HUES64 (cell line): ENCODE measurements around the gene ZNF740. TPM values are rescaled to one million over a fixed set of nuclear protein-coding genes. Genes with fewer than 3 reads are reported as not detected.
A peak's percentile ranks its signal among the peaks of the same experiment; 100 is the strongest.

Source experiments
- H3K27ac ChIP-seq: 2 replicates; pipeline ENCODE4 v1.7.0; 2013; ENCODE audit warnings: low read depth, low read length, inconsistent platforms
- H3K27me3 ChIP-seq: 2 replicates; pipeline ENCODE4 v1.6.1; 2013; ENCODE audit warnings: mild to moderate bottlenecking, low read length; ENCODE audit not compliant: insufficient read depth
- H3K36me3 ChIP-seq: 2 replicates; pipeline ENCODE4 v1.6.1; 2013; ENCODE audit warnings: mild to moderate bottlenecking, low read length; ENCODE audit not compliant: insufficient read depth
- H3K4me1 ChIP-seq: 2 replicates; pipeline ENCODE4 v1.6.1; 2013; ENCODE audit warnings: mild to moderate bottlenecking, low read length, moderate library complexity; ENCODE audit not compliant: insufficient read depth
- H3K4me3 ChIP-seq: 2 replicates; pipeline ENCODE4 v1.5.1; 2013; ENCODE audit warnings: mild to moderate bottlenecking, low read length, moderate library complexity
- H3K9ac ChIP-seq: 2 replicates; pipeline ENCODE4 v1.6.1; 2013; ENCODE audit warnings: mild to moderate bottlenecking, low read depth, low read length
- H3K9me3 ChIP-seq: 2 replicates; pipeline ENCODE4 v1.6.1; 2013; ENCODE audit warnings: low read depth, low read length; ENCODE audit not compliant: insufficient read depth
- WGBS: fragments of 150-250, 120-280 bp; methylation state at CpG from one replicate; pipeline ENCODE4 v1.1.7; 2013; ENCODE audit warnings: missing lambda C conversion rate; 5-methylcytosine and 5-hydroxymethylcytosine counted together
- polyA plus RNA-seq, 2 experiments: library from polyadenylated mRNA; stranded (reverse); fragments of 50-300 nt; gene quantifications; one replicate each; pipeline ENCODE4 v1.2.3, GENCODE V29; 2013

ZNF740 gene, protein sequence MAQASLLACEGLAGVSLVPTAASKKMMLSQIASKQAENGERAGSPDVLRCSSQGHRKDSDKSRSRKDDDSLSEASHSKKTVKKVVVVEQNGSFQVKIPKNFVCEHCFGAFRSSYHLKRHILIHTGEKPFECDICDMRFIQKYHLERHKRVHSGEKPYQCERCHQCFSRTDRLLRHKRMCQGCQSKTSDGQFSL
- 15.2 TPM for polyA plus RNA-seq (2013, experiment 1 of 2)
- 16.5 TPM for polyA plus RNA-seq (2013, experiment 2 of 2)

DNA sequence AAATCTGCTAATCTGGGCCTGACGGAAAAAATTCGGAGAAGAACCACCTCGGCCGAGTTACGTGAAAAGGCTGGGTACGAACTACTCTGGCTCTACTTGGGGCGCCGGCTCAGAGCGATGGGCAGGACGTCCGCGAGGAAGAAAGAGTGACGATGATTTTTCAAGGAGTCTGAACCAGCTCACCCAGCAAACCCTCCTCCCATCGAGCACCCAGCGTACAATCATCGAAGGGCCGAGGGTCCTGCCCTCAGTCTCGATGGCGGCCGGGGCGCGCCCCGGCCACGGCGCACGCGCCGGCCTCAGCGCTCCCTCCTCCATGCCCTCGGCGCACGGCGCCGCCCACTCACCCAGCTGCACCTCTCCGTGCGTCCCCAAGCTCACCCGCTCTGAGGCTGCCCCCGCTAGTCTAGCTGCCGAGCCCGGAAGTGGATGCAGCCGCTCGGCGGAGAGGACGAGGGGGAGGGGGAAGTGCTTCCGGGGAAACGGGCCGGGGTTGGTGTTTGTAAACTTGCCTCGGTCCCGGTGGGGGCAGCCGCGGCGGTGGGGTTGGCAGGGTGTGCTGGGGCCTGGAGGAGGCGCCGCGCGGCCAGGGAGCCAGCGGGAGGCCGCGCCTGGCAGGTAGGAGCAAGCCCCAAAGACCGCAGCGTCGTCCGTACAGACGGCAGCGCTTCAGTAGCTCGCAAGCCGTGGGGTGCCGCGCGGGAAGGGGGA, at the start of gene ZNF740, which contains the start of gene CSAD:
TSS of gene ZNF740 (plus strand) at position 503 of the 711 bp plus-strand sequence. CDS start 1,262 bp downstream, outside the sequence.
TSS of gene CSAD (minus strand) at position 706 of the 711 bp plus-strand sequence. CDS start 7,455 bp downstream, outside the sequence.
- Histone ChIP-seq H3K27ac (peak within 1 kb of the TSS; percentile 98), H3K27me3 (peaks cover 43% of the 10 kb centered on the region), H3K9me3 (no peaks in the 10 kb centered on the region), H3K36me3 (peaks cover 35% of the 10 kb centered on the region), H3K4me3 (peak within 1 kb of the TSS; percentile 89), H3K9ac (peak within 1 kb of the TSS; percentile 92), H3K4me1 (peaks cover 16% of the 10 kb centered on the region)
- under 1% methylated on average over 70 of the region's 70 CpGs for WGBS

DNA sequence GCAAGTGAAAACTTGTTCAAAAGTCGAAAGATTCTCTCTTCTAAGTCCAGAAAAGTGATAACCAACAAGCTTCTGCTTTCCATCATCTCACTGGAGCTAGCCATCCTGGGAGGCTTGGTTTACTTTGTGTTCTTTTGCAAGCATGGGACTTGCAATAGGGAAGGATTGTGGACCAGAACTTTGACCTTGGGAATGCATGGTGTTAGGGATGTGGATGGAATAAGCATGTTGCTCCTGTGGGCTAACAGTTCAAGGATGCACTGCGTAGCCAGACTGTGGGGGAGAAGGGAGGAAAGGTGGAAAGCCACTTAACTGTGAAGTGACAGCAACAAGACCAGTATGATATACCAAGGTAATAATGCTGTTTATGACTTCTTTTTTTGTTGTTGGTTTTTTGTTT, 48.7 kb upstream of the ZNF740 start:
- WGBS = 94% methylated on average over 2 of the region's 2 CpGs

DNA sequence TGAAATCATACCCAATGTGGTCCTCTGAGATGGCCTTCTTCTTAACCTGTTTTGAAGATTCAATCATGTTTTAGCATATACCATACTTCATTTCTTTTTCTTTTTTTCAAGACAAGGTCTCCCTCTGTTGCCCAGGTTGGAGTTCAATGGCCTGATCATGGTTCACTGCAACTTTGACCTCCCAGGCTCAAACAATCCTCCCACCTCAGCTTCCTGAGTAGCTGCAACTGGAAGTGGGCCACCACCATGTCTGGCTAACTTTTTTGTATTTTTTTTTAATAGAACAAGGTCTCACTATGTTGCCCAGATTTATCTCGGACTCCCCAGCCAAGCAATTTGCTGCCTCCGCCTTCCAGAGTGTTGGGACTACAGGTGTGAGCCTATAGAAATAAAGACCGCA, 46.8 kb upstream of the ZNF740 start:
- WGBS = 99% methylated on average over 3 of the region's 3 CpGs
- Histone ChIP-seq H3K36me3 (no peaks in the 10 kb centered on the region), H3K4me1 (no peaks in the 10 kb centered on the region)

More for the DNA sequence above, 48.7 kb upstream of the ZNF740 start:
- H3K4me3 ChIP-seq = no peak overlapping the region
- H3K27ac ChIP-seq = no peak overlapping the region
- H3K9me3 ChIP-seq = no peaks in the 10 kb centered on the region; the same call in 1 of the 2 replicates
- no peaks in the 10 kb centered on the region for H3K36me3 ChIP-seq
- no peaks in the 10 kb centered on the region for H3K4me1 ChIP-seq
- peaks cover 11% of the 10 kb centered on the region for H3K27me3 ChIP-seq
- no peak overlapping the region for H3K9ac ChIP-seq

DNA sequence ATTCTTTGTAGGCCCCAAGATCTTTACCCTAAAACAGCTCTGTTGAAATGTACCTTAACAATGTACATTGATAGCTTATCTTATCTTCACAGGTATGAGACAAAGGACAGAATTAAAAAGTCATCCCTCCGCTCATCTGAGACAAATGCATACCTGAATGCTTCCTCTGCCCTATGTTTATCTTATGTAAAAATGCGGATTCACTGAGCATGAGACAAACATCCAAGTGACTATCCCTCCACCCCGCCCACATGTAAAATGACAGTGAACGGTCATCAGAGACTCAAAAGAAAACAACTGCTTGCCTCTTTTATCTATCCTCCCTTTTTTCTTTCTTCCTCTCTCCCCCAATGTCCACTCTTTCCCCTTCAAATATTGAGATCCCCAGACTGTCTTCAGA, 37.2 kb upstream of the ZNF740 start:
- 76% methylated on average over 4 of the region's 4 CpGs for WGBS
- H3K36me3 ChIP-seq = no peaks in the 10 kb centered on the region
- H3K27ac ChIP-seq = no peak overlapping the region
- H3K9me3 ChIP-seq = peaks cover 16% of the 10 kb centered on the region
- H3K4me3 ChIP-seq = no peak overlapping the region
- no peaks in the 10 kb centered on the region for H3K4me1 ChIP-seq
- no peaks in the 10 kb centered on the region for H3K27me3 ChIP-seq
- H3K9ac ChIP-seq = no peak overlapping the region

More for the DNA sequence above, 46.8 kb upstream of the ZNF740 start:
- no peak overlapping the region for H3K27ac ChIP-seq
- H3K9ac ChIP-seq = no peak overlapping the region
- no peak overlapping the region for H3K4me3 ChIP-seq
- peaks cover 3% of the 10 kb centered on the region for H3K27me3 ChIP-seq
- H3K9me3 ChIP-seq = peaks cover 3% of the 10 kb centered on the region; the same call in 1 of the 2 replicates

DNA sequence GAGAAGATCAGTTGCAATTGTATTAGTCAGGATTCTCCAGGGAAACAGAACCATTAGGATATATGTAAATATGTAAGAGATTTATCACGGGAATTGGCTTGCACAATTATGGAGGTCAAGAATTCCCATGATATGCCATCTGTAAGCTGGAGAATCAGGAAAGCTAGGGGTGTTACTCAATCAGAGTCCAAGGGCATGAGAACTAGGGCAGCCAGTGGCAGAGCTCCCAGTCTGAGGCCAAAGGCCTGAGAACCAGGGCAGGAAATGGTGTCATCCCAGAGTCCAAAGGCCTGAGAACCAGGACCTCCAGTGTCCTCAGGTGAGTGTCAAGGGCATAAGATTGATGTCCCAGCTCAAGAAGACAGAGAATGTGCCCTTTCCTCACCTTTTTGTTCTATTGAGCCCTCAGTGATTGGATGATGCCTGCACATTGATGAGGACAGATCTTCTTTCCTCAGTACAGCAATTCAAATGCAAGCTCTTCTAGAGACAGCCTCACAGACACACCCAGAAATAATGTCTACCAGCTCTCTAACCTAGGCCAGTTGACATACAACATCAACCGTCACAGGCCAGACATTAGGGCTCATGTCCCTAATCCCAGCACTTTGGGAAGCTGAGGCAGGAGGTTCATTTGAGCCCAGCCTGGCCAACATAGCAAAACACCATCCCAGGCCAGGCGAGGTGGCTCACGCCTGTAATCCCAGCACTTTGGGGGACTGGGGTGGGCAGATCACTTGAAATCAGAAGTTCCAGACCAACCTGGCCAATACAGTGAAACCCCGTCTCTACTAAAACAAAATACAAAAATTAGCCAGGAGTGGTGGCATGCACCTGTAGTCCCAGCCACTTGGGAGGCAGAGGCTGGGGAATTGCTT, 34.9 kb upstream of the ZNF740 start:
- no peaks in the 10 kb centered on the region for H3K9me3 ChIP-seq
- no peaks in the 10 kb centered on the region for H3K36me3 ChIP-seq
- H3K4me1 ChIP-seq = no peaks in the 10 kb centered on the region; the same call in 1 of the 2 replicates
- H3K9ac ChIP-seq = no peak overlapping the region
- no peak overlapping the region for H3K4me3 ChIP-seq
- no peak overlapping the region for H3K27ac ChIP-seq
- WGBS = 96% methylated on average over 5 of the region's 5 CpGs
- no peaks in the 10 kb centered on the region; the same call in 1 of the 2 replicates for H3K27me3 ChIP-seq

DNA sequence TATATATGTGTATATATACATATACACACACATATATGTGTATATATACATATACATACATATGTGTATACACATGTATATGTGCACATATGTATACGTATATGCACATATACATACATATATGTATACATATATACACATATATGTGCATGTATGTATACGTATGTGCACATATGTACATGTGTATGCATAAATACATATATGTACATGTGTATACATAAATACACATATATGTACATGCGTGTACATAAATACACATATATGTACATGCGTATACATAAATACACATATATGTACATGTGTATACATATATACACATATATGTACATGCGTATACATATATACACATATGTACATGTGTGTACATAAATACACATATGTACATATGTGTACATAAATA, 33.3 kb upstream of the ZNF740 start:
- Histone ChIP-seq H3K4me3 (no peak overlapping the region), H3K4me1 (no peaks in the 10 kb centered on the region; the same call in 1 of the 2 replicates), H3K9ac (no peak overlapping the region), H3K36me3 (no peaks in the 10 kb centered on the region), H3K9me3 (no peaks in the 10 kb centered on the region), H3K27me3 (no peaks in the 10 kb centered on the region; the same call in 1 of the 2 replicates), H3K27ac (no peak overlapping the region)
- no CpG with 5 or more reads among the region's 5 CpGs for WGBS

DNA sequence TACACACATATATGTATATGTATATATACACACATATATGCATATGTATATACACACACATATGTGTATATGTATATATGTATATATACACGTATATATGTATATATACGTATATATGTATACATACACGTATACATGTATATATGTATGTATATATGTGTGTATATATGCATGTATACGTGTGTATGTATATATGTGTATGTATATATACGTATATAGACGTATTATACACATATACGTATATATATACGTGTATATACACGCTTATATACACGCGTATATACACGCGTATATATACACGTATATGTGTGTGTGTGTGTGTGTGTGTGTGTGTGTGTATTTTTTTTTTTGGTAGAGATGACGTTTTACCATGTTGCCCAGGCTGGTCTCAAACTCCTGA, 32.9 kb upstream of the ZNF740 start:
- Histone ChIP-seq H3K4me1 (no peaks in the 10 kb centered on the region; the same call in 1 of the 2 replicates), H3K9ac (no peak overlapping the region), H3K4me3 (no peak overlapping the region), H3K27ac (no peak overlapping the region), H3K9me3 (no peaks in the 10 kb centered on the region), H3K27me3 (no peaks in the 10 kb centered on the region; the same call in 1 of the 2 replicates), H3K36me3 (no peaks in the 10 kb centered on the region)
- 100% methylated on average over 1 of the region's 15 CpGs for WGBS

DNA sequence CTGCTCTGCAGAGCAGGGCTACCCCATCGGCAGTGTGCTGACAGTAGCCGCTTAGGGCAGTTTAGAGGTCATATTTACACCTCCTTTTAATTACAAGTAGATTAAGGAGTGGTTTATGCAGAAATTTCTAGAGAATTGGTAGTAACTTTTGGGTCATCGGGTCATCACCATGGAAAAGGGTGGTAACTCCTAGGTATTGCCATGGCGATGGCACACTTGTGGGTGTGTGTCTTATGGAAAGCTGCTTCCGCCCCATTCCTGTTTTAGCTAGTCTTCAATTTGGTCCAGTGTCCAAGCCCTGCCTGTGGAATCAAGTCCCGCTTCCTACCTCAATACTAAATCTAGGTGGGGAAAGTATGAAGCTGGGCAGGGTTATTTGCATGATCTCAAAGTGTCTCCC, 29.5 kb upstream of the ZNF740 start:
- Histone ChIP-seq H3K9me3 (no peaks in the 10 kb centered on the region), H3K4me1 (no peaks in the 10 kb centered on the region; the same call in 1 of the 2 replicates), H3K4me3 (no peak overlapping the region), H3K36me3 (no peaks in the 10 kb centered on the region), H3K27me3 (peaks cover 2% of the 10 kb centered on the region; the same call in 1 of the 2 replicates), H3K27ac (no peak overlapping the region), H3K9ac (no peak overlapping the region)
- 94% methylated on average over 4 of the region's 6 CpGs for WGBS

DNA sequence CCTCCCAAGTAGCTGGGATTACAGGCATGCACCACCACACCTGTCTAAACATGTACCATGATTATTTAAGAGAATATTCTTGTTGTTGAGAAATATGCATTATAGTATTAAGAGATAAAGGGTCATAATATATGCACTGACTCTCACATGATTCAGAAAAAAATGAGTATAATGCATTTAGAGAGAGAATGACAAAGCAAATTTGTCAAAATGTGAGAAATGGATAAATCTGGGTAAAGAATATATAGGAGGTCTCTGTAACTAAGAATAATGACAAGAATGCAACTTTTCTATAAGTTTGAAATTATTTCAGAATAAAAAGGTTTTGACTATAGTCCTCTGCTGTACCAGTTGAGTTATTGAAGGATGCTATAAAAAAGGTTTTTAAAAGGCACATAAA, 28.1 kb upstream of the ZNF740 start:
- Histone ChIP-seq H3K9ac (no peak overlapping the region), H3K36me3 (no peaks in the 10 kb centered on the region), H3K4me3 (no peak overlapping the region), H3K4me1 (no peaks in the 10 kb centered on the region; the same call in 1 of the 2 replicates), H3K27ac (no peak overlapping the region), H3K27me3 (peaks cover 2% of the 10 kb centered on the region; the same call in 1 of the 2 replicates), H3K9me3 (no peaks in the 10 kb centered on the region)

DNA sequence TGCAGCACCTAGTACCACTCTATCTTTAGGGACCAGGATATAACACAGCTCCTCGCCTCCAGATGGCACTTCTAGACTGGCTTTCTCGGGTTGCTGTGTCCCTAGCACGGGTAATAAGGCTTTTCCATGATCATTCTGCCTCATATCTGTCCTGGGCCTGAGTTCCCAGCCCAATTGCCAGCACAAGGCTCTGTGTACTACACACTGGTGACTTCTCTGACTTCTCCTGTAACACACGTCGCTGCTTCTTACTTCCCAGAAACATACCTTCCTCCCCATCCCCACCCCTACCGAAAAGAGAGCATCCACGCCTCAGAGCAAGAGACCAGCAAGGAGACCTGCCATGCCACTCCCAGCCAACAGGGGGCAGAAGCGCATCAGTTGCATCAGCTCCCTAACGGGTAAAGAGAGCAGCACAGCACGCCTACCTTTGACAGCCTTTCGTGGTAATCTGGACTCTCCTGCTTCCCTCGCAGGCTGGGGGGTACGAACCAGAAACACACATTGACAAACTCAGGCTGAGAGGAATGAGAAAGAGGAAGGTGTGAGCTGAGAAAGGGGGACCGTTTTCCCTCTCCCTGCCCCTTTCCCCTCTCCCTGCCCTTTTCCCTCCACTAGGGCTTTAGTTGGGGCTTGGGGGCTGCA, 21.2 kb upstream of the ZNF740 start:
- Histone ChIP-seq H3K9ac (no peak overlapping the region), H3K27ac (no peak overlapping the region), H3K9me3 (no peaks in the 10 kb centered on the region), H3K4me1 (no peaks in the 10 kb centered on the region), H3K36me3 (no peaks in the 10 kb centered on the region), H3K27me3 (peaks cover 19% of the 10 kb centered on the region), H3K4me3 (0 out of 2 replicates have a peak overlapping the region, but pooled peaks have one; percentile 13)
- WGBS = 15% methylated on average over 13 of the region's 14 CpGs
